HepG2 (cell line): ENCODE results near the gene EPC1. TPM values are rescaled to one million over a fixed set of nuclear protein-coding genes. Genes with fewer than 3 reads are reported as not detected.

Experiments used
- ATAC-seq: fragments of 200-7000 bp; cut with Tn5 transposase; 3 replicates; pipeline ENCODE4 v1.9.1; 2020; ENCODE audit warnings: mild to moderate bottlenecking, moderate library complexity
- BruUV-seq: library from RNA; stranded (reverse); fragments of 400-500 nt; replicated peaks from 2 replicates; lab custom pipeline; 2021; lab: Mats Ljungman, UMichigan
- CTCF ChIA-PET: fragments of 300-600 bp; formaldehyde crosslinking; extraction: SDS; loops from one replicate; lab custom pipeline; 2021; ENCODE audit warnings: low total read pairs, inconsistent platforms, low intra/inter-chr PET ratio; lab: Yijun Ruan, JAX
- POLR2A ChIA-PET: fragments of 350-600 bp; sonication (Branson Sonifier 250); formaldehyde crosslinking; loops from one replicate; lab custom pipeline; 2020; ENCODE audit warnings: antibody characterized with exemption, inconsistent platforms; lab: Yijun Ruan, JAX
- DNase-seq: peaks from one replicate; pipeline ENCODE4 v3.0.0-alpha.2; 2015; ENCODE audit warnings: low spot score
- FAIRE-seq: peaks from 3 replicates; lab custom pipeline; 2011; peaks lifted over from hg19 to GRCh38; lab: Jason Lieb, UNC
- H2AFZ ChIP-seq: one replicate; pipeline ENCODE4 v1.6.1; 2011; ENCODE audit warnings: low read length, inconsistent platforms
- H3K27ac ChIP-seq: fragments of 300-600 bp; 3 replicates; pipeline ENCODE4 v1.8.0; 2011; ENCODE audit warnings: mixed run types, mild to moderate bottlenecking, mixed read lengths, low read length, inconsistent platforms; ENCODE audit not compliant: insufficient read depth; ENCODE audit errors: extremely low read length
- H3K27me3 ChIP-seq, 2 experiments: fragments of 200-600 bp in 1 of 2; 2 replicates in 1 of 2; 3 replicates in 1 of 2; pipeline versions ENCODE4 v1.6.0 to v1.8.0; 2011; ENCODE audit warnings: low read length in 2 of 2, mild to moderate bottlenecking in 2 of 2, moderate library complexity in 2 of 2, inconsistent platforms in 1 of 2; ENCODE audit not compliant: insufficient read depth in 2 of 2, control insufficient read depth in 1 of 2
- H3K36me3 ChIP-seq, 2 experiments: fragments of 200-600 bp in 1 of 2; replicated peaks in 1 of 2; 2 replicates in 1 of 2; 3 replicates in 1 of 2; pipeline versions ENCODE4 v1.5.1 to v1.8.0; 2011; ENCODE audit warnings: low read length in 2 of 2, inconsistent platforms in 1 of 2; ENCODE audit not compliant: insufficient read depth in 2 of 2, control insufficient read depth in 1 of 2
- H3K4me1 ChIP-seq: 2 replicates; pipeline ENCODE4 v1.5.1; 2012; ENCODE audit warnings: low read length, inconsistent platforms; ENCODE audit not compliant: insufficient read depth
- H3K4me2 ChIP-seq: 2 replicates; pipeline ENCODE4 v1.6.0; 2011; ENCODE audit warnings: low read depth, low read length, inconsistent platforms
- H3K4me3 ChIP-seq, 3 experiments: fragments of 200-600 bp in 1 of 3; sonication (generic), shearing (Covaris generic) in 1 of 3; replicated peaks in 1 of 3; 2 replicates each; pipeline ENCODE4 v1.5.1; 2011 to 2016; ENCODE audit warnings: low read length in 3 of 3, inconsistent platforms in 2 of 3, low read depth in 2 of 3, mild to moderate bottlenecking in 2 of 3, control low read depth in 1 of 3, mixed read lengths in 1 of 3; ENCODE audit not compliant: insufficient read depth in 1 of 3
- H3K79me2 ChIP-seq: one replicate; pipeline ENCODE4 v1.6.1; 2011; ENCODE audit warnings: low read length, inconsistent platforms; ENCODE audit not compliant: insufficient read depth
- H3K9ac ChIP-seq: 2 replicates; pipeline ENCODE4 v1.6.0; 2011; ENCODE audit warnings: mild to moderate bottlenecking, low read depth, low read length, inconsistent platforms; ENCODE audit not compliant: insufficient read depth
- H3K9me3 ChIP-seq: 2 replicates; pipeline ENCODE4 v1.5.1; 2012; ENCODE audit warnings: mild to moderate bottlenecking, low read length
- H4K20me1 ChIP-seq: 2 replicates; pipeline ENCODE4 v1.6.0; 2011; ENCODE audit warnings: inconsistent platforms, mild to moderate bottlenecking, low read length, moderate library complexity; ENCODE audit not compliant: insufficient read depth
- ELF3 ChIP-seq: IDR thresholded peaks from 2 replicates; pipeline ENCODE4 v1.6.1; 2016; ENCODE audit warnings: missing genetic modification reagents, missing compliant biosample characterization
- GMEB2 ChIP-seq: IDR thresholded peaks from 2 replicates; pipeline ENCODE4 v1.6.1; 2016; ENCODE audit warnings: missing biosample characterization, missing genetic modification reagents, low read depth
- KAT8 ChIP-seq: IDR thresholded peaks from 2 replicates; pipeline ENCODE4 v1.6.1; 2016; ENCODE audit warnings: missing genetic modification reagents, missing compliant biosample characterization
- NFIC ChIP-seq: IDR thresholded peaks from 2 replicates; pipeline ENCODE4 v1.6.1; 2012; ENCODE audit warnings: mild to moderate bottlenecking, low read length, inconsistent platforms
- POGZ ChIP-seq: sonication (generic); formaldehyde crosslinking; IDR thresholded peaks from 2 replicates; pipeline ENCODE4 v1.4.0; 2020; ENCODE audit warnings: mild to moderate bottlenecking, missing genetic modification reagents
- SNAPC4 ChIP-seq: sonication (generic); formaldehyde crosslinking; IDR thresholded peaks from 2 replicates; pipeline ENCODE4 v1.4.0; 2020; ENCODE audit warnings: mild to moderate bottlenecking, missing genetic modification reagents
- ZMAT5 ChIP-seq: sonication (generic); formaldehyde crosslinking; IDR thresholded peaks from 2 replicates; pipeline ENCODE4 v1.5.0; 2020; ENCODE audit warnings: mild to moderate bottlenecking, low read depth, missing genetic modification reagents, borderline replicate concordance
- ZNF138 ChIP-seq: sonication (generic); formaldehyde crosslinking; IDR thresholded peaks from 2 replicates; pipeline ENCODE4 v1.5.0; 2020; ENCODE audit warnings: mild to moderate bottlenecking, low read depth, missing genetic modification reagents
- ZNF263 ChIP-seq: sonication (generic); formaldehyde crosslinking; IDR thresholded peaks from 2 replicates; pipeline ENCODE4 v1.4.0; 2020; ENCODE audit warnings: missing genetic modification reagents
- ZNF572 ChIP-seq: sonication (generic); formaldehyde crosslinking; IDR thresholded peaks from 2 replicates; pipeline ENCODE4 v1.5.1; 2020; ENCODE audit warnings: mild to moderate bottlenecking, missing genetic modification reagents
- ZNF770 ChIP-seq: sonication (generic); formaldehyde crosslinking; IDR thresholded peaks from 2 replicates; pipeline ENCODE4 v1.5.0; 2020; ENCODE audit warnings: mild to moderate bottlenecking, missing genetic modification reagents
- ZNF839 ChIP-seq: sonication (generic); formaldehyde crosslinking; IDR thresholded peaks from 2 replicates; pipeline ENCODE4 v1.4.0; 2020; ENCODE audit warnings: missing genetic modification reagents, mild to moderate bottlenecking, borderline replicate concordance
- WGBS: methylation state at CpG from one replicate; pipeline ENCODE4 v1.1.6; 2017; ENCODE audit warnings: low lambda C conversion rate; 5-methylcytosine and 5-hydroxymethylcytosine counted together
- in situ Hi-C: cut with HindIII; loops from 2 replicates; pipeline ENCODE4 v1.10.0; 2017; ENCODE audit warnings: low pct_unique_long_range_greater_than_20kb; ENCODE audit not compliant: extremely low pct_ligation_motif_present
- intact Hi-C: fragments of 100-400 bp; cut with micrococcal nuclease; formaldehyde crosslinking; loops from one replicate; pipeline ENCODE4 v1.10.0; 2022; ENCODE audit not compliant: unreplicated experiment
- polyA plus RNA-seq, 8 experiments: library from polyadenylated mRNA; depleted of rRNA in 3 of 8; stranded (reverse) in 7 of 8; unstranded in 1 of 8; fragments of >200 nt; fragmentation: Illumina TruSeq in 4 of 8; extraction: Trizol in 4 of 8; gene quantifications; 2 replicates each; pipeline versions ENCODE4 v1.2.1 to v1.2.3, GENCODE V29; 2011 to 2016; ENCODE audit warnings: low read depth in 4 of 8, missing spikeins in 1 of 8, mixed read lengths in 1 of 8; ENCODE audit not compliant: insufficient read depth in 1 of 8
- total RNA-seq, 5 experiments: library from RNA; depleted of rRNA; stranded (reverse); fragments of >200 nt; fragmentation: Illumina TruSeq; extraction: Trizol; gene quantifications; 2 replicates each; pipeline ENCODE4 v1.2.3, GENCODE V29; 2016; ENCODE audit warnings: low read depth in 1 of 5

Gene EPC1
- total and polyA plus RNA-seq, 2 of the 13 experiments (the other 11 are each of a cell fraction or from before 2014, with no cell fraction given): 28.7 to 44.2 TPM

GRCh38 chr10:32379318-32379949 lies 32.5 kb upstream of the EPC1 start:
- ChIA-PET CTCF (no interaction called here), POLR2A (interaction anchor here (1.4 to 1.5 kb wide), 2 partner anchors 15 to 34 kb away, joined by 3 to 6 read pairs; no protein-coding TSS in a partner anchor)
- peaks cover 42% of the 10 kb centered on the region for H3K79me2 ChIP-seq
- intact Hi-C loops: loop anchor here (2.0 to 5.0 kb wide), 2 partner anchors 68 to 603 kb away; partner anchors contain the start of gene CCDC7
- WGBS: 1% methylated on average over 10 of the region's 10 CpGs
- peak overlapping the region; percentile 64 to 94 (median 76) for H3K4me3 ChIP-seq
- in situ Hi-C loops: no loop called here
- peak; percentile 43 for DNase-seq
- peak overlapping the region; percentile 79 for H3K27ac ChIP-seq
- H3K4me1 ChIP-seq: peaks cover 41% of the 10 kb centered on the region
- peak overlapping the region; percentile 85 for H3K4me2 ChIP-seq
- ATAC-seq: peak; percentile 65
- BruUV-seq: no TSS peak
- H3K27me3 ChIP-seq: no peaks in the 10 kb centered on the region; a peak in 1 of 5 replicates
- H3K36me3 ChIP-seq: no peaks in the 10 kb centered on the region
- peak overlapping the region; percentile 69 for H3K9ac ChIP-seq
- H3K9me3 ChIP-seq: no peaks in the 10 kb centered on the region
- H4K20me1 ChIP-seq: peaks cover 10% of the 10 kb centered on the region; the same call in 1 of the 2 replicates
- H2AFZ ChIP-seq: peak overlapping the region; percentile 64
- FAIRE-seq: no peak
- TF ChIP-seq ZNF572 (CRISPR knock-in tag) (no peak), SNAPC4 (CRISPR knock-in tag) (0 out of 2 replicates have a peak, but pooled peaks have one; percentile 37), KAT8 (peak; percentile 66; the same call in 1 of the 2 replicates), NFIC (peak; percentile 50; the same call in 1 of the 2 replicates), POGZ (0 out of 2 replicates have a peak, but pooled peaks have one; percentile 7), ZMAT5 (no peak), GMEB2 (CRISPR knock-in tag) (no peak), ELF3 (CRISPR knock-in tag) (peak; percentile 82), ZNF770 (0 out of 2 replicates have a peak, but pooled peaks have one; percentile 21), ZNF138 (CRISPR knock-in tag) (no peak), ZNF839 (CRISPR knock-in tag) (no peak), ZNF263 (CRISPR knock-in tag) (no peak)
